Gastrocnemius medialis (tissue), 4 donors: ENCODE results near the gene EEPD1.
"Not testable (repeated sequence)": the region's sequence is repeated elsewhere in the genome, so short reads cannot be mapped to it uniquely, and the experiment has no call there.

Experiments
- CTCF ChIP-seq, 5 experiments: fragments of 450-650 bp in 3 of 5; fragments of 200-600 bp in 2 of 5; sonication (generic) in 2 of 5; IDR thresholded peaks in 4 of 5; conservative IDR thresholded peaks in 1 of 5; 1 replicate in 4 of 5; 2 replicates in 1 of 5; pipeline ENCODE4 v1.5.1; 2016 to 2019; ENCODE audit warnings: antibody characterized with exemption in 5 of 5, mild to moderate bottlenecking in 3 of 5, moderate library complexity in 3 of 5
- POLR2A ChIP-seq, 2 donors: fragments of 450-650 bp; IDR thresholded peaks; one replicate each; pipeline ENCODE4 v1.6.1; 2017; ENCODE audit warnings: antibody characterized with exemption in 2 of 2, mild to moderate bottlenecking in 2 of 2, moderate library complexity in 2 of 2

DNA sequence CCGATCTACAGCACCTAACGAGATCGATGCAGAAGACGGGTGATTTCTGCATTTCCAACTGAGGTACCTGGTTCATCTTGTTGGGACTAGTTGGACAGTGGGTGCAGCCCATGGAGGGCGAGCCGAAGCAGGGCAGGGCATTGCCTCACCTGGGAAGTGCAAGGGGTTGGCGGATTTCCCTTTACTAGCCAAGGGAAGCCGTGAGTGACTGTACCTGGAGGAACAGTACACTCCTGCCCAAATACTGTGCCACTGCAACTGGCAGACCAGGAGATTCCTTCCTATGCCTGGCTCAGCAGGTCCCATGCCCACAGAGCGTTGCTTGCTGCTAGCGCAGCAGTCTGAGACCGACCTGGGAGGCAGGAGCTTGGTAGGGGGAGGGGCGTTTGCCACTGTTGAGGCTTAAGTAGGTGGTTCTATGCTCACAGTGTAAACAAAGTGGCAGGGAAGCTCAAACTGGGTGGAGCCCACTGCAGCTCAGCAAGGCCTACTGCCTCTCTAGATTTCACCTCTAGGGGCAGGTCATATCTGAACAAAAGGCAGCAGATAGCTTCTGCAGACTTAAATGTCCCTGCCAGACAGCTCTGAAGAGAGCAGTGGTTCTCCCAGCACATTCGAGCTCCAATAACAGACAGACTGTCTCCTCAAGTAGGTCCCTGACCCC, 32.9 kb upstream of the EEPD1 start:
- TF ChIP-seq CTCF (IDR thresholded peaks at IDR 0.05 in 4 of 5, conservative IDR thresholded peaks at IDR 0.05 in 1 of 5); POLR2A (IDR thresholded peaks at IDR 0.05): not testable (repeated sequence)
